Amygdala (tissue), 56 donors: ENCODE measurements around the gene SEC22B.
"Not testable (repeated sequence)": the region's sequence is repeated elsewhere in the genome, so short reads cannot be mapped to it uniquely, and the experiment has no call there.

Experiments used
- DNase-seq, 56 donors: peaks; one replicate each; lab custom pipeline; 2025; lab: John Stamatoyannopoulos, UW

SEC22B gene

DNA sequence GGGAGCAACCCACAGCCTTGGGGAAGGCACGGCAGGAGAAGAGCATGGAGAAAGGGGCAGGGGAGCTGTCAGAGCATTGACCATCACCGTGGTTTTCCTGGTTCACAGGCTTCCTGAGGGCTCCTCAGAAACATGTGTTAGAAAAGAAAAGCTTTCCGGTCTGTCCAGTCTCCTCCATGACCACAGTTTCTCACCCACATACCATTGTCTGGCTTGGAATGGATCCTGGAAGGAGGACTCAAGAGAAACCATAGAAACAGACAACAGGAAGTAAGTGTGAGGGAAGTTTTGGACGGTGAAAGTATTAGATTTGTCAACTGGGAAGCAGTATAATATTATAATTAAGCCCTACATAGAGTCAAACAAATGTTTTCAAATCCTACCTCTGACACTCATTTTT, 55.8 kb downstream of the SEC22B start:
- DNase-seq = not testable (repeated sequence)

GRCh38 chr1:120117371-120118177, 58.7 kb downstream of the SEC22B start:
- not testable (repeated sequence) for DNase-seq

GRCh38 chr1:120116094-120116493, 60.2 kb downstream of the SEC22B start:
- DNase-seq = not testable (repeated sequence)

- not testable (repeated sequence) for DNase-seq
Measured at GRCh38 chr1:120113134-120113533, 63.2 kb downstream of the SEC22B start.

- DNase-seq = not testable (repeated sequence)
Measured at GRCh38 chr1:120112212-120112611, 64.1 kb downstream of the SEC22B start.

DNA sequence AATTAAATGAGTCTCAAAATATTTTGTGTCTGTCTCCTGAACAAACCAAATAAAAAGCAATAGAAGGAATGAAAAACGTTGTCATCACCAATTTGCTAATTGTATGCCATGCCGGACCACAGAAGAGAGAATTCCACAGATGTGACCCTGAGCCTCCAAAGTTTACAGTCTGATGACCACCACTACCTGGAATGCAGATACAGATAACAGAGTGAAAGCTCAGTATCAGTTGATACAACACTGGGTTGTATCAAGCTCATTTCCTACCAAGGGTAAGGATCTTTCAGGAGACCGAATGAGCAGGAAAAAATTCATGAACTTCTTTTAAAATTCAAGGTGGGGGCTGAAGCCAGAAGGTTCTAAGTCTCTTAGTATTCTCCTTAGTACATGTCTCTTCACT, 64.5 kb downstream of the SEC22B start:
- not testable (repeated sequence) for DNase-seq

DNA sequence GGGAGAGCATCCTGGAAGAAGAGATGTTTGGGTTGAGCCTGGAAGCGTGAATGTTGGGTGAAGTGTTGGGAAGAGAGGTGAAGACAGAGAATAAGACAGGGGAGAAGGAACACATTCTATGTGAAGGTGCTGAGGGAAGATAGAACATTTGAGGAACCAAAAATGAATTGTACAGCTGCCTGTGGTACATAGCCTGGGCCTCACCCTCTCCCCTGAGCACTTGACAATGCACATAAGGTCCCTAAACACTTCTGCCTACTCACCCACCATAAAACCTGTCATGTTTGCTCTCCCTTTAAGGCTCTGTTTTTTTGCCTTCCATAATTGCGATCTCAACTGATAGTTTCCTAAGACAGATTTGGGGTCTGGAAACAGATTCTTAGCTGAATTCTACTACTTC, 65.3 kb downstream of the SEC22B start:
- DNase-seq = not testable (repeated sequence)

DNA sequence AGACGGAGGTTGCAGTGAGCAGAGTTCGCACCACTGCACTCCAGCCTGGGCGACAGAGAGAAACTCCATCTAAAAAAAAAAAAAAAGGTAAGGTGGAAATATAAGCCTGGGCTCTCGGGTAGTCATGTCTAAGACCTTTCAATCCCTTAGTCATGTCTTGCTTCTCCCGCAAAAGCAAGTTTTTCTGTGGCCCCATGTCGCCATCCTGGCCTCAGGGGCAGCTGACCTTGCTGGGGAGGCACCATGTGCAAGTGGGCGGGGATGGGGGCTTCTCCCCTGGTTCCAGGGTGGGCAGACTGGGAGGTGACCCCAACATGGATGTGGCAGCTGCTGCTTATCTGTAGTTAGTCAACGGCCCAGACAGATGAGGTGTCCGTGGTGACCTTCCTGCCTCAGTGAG, 66.7 kb downstream of the SEC22B start:
- DNase-seq = not testable (repeated sequence)

- DNase-seq = not testable (repeated sequence)
Measured at GRCh38 chr1:120109180-120109579, 67.1 kb downstream of the SEC22B start.

- DNase-seq = not testable (repeated sequence)
Measured at GRCh38 chr1:120105288-120105687, 71.0 kb downstream of the SEC22B start.

DNA sequence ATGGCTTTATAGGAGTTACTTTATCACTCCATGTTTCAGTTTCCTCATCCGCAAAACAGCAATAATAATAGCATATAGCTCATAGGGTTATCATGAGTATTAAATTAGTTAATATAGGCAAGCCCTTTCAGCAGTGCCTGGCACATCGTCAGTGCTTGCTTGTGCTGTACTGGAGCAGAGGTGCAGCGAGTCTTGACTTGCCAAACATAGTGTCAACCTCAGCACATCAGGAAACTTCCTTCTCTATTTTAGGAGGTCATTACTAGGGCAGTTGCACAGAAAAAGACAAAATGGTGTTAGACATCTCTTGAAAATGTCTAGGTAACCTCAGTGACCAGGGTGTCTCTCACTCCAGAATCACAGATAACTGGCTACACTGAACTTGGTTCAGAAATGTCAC, 72.6 kb downstream of the SEC22B start:
- not testable (repeated sequence) for DNase-seq

- not testable (repeated sequence) for DNase-seq
Measured at GRCh38 chr1:120101593-120101992, 74.7 kb downstream of the SEC22B start.
